ENCODE measurements around the gene CEBPA. TPM values are rescaled to one million over a fixed set of nuclear protein-coding genes. Genes with fewer than 3 reads are reported as not detected.
"Not testable (repeated sequence)": the region's sequence is repeated elsewhere in the genome, so short reads cannot be mapped to it uniquely, and the experiment has no call there.

CEBPA gene
- total RNA-seq, 2 experiments from 2014 or later: 0.10 TPM

DNA sequence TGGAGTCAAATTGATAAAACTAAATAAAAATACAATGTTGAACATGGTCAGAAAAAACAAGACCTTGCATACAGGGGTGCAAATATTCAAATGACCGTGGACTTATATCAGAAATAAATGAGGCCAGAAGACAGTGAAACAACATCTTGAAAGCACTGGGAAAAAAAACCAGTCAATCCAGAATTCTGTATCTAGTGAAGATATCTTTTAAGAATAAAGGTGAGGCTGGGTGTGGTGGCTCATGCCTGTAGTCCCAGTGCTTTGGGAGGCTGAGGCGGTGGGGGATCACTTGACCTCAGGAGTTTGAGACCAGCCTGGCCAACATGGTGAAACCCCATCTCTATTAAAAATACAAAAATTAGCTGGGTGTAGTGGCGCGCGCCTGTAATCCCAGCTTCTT, 15.2 kb upstream of the CEBPA start:
- ChIA-PET POLR2A (no interaction called here), CTCF (no interaction called here)
- Mint-ChIP-seq H3K9me3 (no peaks in the 10 kb centered on the region), H3K27me3 (peaks cover 8% of the 10 kb centered on the region), H3K4me3 (no peak overlapping the region), H3K36me3 (ENCODE audit: low read depth) (no peaks in the 10 kb centered on the region), H3K27ac (no peak overlapping the region), H3K4me1 (no peaks in the 10 kb centered on the region)
- no peak for DNase-seq

DNA sequence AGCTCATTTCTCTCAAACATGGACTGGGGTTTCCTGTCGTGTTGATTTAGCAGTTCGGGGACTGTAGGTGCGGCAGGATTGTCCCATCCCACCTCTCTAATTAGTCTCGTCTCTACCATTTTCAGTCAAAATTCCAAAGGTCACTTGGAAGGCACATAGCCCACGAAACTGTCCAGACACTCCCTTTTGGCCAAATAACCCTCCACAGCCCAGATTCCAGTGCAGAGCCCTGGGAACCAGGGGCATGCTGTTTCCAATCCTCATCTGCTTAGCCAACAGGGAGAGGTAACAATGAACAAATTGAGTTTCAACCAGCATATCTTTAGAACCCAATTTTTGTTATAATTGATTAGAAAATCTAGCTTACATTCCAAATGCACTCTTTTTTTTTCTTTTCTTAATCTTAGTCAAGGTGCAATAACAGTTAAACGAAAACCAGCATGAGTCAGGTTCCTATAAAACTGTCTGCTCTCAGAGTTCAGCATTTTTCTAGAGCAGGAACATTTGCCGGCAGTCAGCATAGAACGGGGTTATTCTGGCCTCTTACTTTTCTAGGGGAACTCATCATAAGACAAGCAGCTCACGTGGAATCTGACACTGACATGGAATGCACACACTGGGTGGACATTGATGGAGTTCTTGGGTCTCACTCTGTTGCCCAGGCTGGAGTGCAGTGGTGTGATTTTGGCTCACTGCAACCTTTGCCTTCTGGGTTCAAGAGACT, 14.4 kb upstream of the CEBPA start:
- ChIA-PET POLR2A (no interaction called here), CTCF (interaction anchor here (0.7 to 1.2 kb wide), 2 partner anchors 117 to 244 kb away, joined by 3 read pairs; no protein-coding TSS in a partner anchor)
- Mint-ChIP-seq H3K27ac (no peak overlapping the region), H3K4me3 (no peak overlapping the region), H3K9me3 (no peaks in the 10 kb centered on the region), H3K36me3 (ENCODE audit: low read depth) (no peaks in the 10 kb centered on the region), H3K4me1 (no peaks in the 10 kb centered on the region), H3K27me3 (peaks cover 8% of the 10 kb centered on the region)
- DNase-seq: no peak

DNA sequence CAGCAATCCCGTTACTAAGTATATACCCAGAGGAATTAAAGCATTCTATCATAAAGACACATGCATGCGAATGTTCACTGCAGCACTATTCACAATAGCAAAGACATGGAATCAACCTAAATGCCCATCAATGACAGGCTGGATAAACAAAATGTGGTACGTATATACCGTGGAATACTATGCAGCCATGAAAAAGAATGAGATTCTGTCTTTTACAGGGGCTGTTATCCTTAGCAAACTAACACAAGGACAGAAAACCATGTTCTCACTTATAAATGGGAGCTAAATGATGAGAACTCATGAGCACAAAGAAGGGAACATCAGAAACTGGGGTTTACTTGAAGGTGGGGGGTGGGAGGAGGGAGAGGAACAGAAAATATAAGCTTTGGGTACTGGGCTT, 10.5 kb upstream of the CEBPA start:
- H3K9me3 Mint-ChIP-seq; H3K4me1 Mint-ChIP-seq; H3K27me3 Mint-ChIP-seq; H3K36me3 Mint-ChIP-seq (ENCODE audit: low read depth); POLR2A ChIA-PET; DNase-seq; H3K4me3 Mint-ChIP-seq; H3K27ac Mint-ChIP-seq: not testable (repeated sequence)
- CTCF ChIA-PET: interaction anchor here (0.6 to 0.7 kb wide), 2 partner anchors 73 to 1715 kb away, joined by 3 read pairs; no protein-coding TSS in a partner anchor

DNA sequence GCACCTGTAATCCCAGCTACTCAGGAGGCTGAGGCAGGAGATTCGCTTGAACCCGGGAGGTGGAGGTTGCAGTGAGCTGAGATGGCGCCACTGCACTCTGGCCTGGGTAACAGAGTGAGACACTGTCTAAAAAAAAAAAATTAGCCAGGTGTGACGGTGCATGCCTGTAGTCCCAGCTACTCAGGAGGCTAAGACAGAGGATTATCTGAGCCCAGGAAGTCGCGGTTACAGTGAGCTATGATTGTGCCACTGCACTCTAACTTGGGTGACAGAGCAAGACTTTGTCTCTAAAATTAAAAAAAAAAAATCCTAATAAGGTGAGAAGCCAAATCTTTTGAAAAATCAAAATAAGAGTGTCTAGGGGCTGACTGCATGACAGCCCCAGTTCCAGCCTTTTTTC, 9.7 kb upstream of the CEBPA start:
- H3K9me3 Mint-ChIP-seq: no peaks in the 10 kb centered on the region
- H3K27ac Mint-ChIP-seq: no peak overlapping the region
- ChIA-PET CTCF (interaction anchor here (0.6 kb wide), 1 partner anchor 64 kb away, joined by 3 read pairs; no protein-coding TSS in a partner anchor), POLR2A (interaction anchor here (0.6 kb wide), 1 partner anchor 72 kb away, joined by 4 read pairs; no protein-coding TSS in a partner anchor)
- DNase-seq: no peak
- no peak overlapping the region for H3K4me3 Mint-ChIP-seq
- H3K4me1 Mint-ChIP-seq: no peaks in the 10 kb centered on the region
- peaks cover 4% of the 10 kb centered on the region for H3K27me3 Mint-ChIP-seq
- no peaks in the 10 kb centered on the region for H3K36me3 Mint-ChIP-seq (ENCODE audit: low read depth)

DNA sequence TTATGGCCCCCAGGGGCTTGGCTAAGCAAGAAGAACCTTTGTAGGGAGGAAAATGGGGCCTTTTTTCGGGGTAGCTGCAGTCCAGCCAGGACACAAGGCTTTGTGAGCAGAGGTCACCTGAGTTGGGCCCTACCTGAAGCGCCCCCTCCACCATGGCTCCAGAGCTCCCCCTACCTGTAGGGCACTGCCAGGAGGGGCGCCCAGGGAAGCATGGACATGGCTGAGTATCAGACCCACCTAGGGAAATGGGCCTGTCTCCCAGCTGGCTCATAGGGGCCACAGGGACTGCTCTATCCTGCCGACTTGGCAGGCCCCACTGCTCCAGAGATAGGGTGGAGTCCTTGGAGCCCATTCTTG, 9.0 kb upstream of the CEBPA start:
- DNase-seq: no peak
- Mint-ChIP-seq H3K27ac (no peak overlapping the region), H3K27me3 (peaks cover 6% of the 10 kb centered on the region)

DNA sequence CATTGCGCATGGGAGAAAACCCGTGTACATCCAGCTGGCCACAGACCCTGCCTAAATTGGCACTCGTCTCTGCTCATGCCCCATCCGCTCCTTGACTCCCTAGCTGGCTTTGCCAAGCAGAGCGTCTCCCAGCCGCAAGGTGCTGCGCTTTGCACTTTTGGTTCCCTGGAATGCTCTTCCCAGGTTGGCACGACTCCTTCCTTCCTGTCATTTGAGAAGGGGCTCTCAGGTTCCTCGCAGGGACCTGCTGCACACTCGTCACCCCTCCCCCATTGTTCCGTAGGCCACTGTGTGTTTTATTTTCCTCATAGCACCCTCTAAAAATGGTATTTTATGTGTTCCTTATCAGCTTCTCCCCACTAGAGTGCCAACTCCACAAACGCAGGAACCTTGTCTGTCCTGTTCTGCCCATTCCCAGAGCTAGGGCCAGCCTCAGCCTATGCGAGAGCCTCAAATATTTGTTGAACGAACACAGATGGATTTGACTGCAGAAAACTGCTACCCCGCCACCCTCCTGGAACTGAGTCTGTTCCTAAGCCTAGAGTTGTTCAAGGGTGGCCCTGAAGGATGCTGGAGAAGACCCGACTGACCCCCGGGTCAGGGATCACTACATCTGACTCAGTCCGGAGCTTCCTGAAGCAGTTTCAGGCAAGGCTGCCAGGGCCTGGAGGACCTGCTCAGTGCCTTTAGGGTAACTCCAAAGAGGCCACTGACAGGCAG, 8.4 kb upstream of the CEBPA start:
- no peak for DNase-seq
- ChIA-PET CTCF (interaction anchor here (1.5 kb wide), 1 partner anchor 15 kb away, joined by 4 read pairs; no protein-coding TSS in a partner anchor), POLR2A (no interaction called here)
- H3K27ac Mint-ChIP-seq: no peak overlapping the region
- peaks cover 11% of the 10 kb centered on the region for H3K27me3 Mint-ChIP-seq
- H3K9me3 Mint-ChIP-seq: no peaks in the 10 kb centered on the region
- H3K4me1 Mint-ChIP-seq: no peaks in the 10 kb centered on the region
- no peaks in the 10 kb centered on the region for H3K36me3 Mint-ChIP-seq (ENCODE audit: low read depth)
- H3K4me3 Mint-ChIP-seq: no peak overlapping the region

More for the DNA sequence above, 9.0 kb upstream of the CEBPA start:
- CTCF ChIA-PET: interaction anchor here (1.5 kb wide), 1 partner anchor 14 kb away, joined by 4 read pairs; no protein-coding TSS in a partner anchor
- Mint-ChIP-seq H3K36me3 (ENCODE audit: low read depth) (no peaks in the 10 kb centered on the region), H3K9me3 (no peaks in the 10 kb centered on the region), H3K4me1 (no peaks in the 10 kb centered on the region), H3K4me3 (no peak overlapping the region)
- POLR2A ChIA-PET: no interaction called here

DNA sequence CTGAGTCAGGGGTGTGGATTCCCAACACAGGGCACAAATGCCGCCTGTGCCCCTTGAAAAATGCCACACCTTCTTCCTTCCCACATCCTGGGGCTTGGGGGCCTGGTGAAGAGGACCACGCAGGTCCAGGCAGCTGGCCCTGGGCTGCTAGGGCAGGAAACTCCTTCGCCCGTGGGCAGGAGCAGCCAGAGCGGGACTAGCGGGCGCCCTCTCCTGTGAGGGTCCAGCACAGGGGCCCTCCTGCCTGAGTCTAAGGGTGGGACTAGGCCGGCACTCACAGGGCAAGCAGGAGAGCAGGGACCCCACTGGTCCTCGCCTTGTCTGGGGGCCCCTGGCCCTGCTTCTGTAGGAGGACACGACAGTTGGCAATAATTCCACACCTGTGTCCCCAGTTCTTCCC, 7.5 kb upstream of the CEBPA start:
- ChIA-PET POLR2A (no interaction called here), CTCF (interaction anchor here (1.5 kb wide), 1 partner anchor 16 kb away, joined by 4 read pairs; no protein-coding TSS in a partner anchor)
- no peak overlapping the region for H3K4me3 Mint-ChIP-seq
- peaks cover 17% of the 10 kb centered on the region for H3K27me3 Mint-ChIP-seq
- no peaks in the 10 kb centered on the region for H3K4me1 Mint-ChIP-seq
- H3K36me3 Mint-ChIP-seq (ENCODE audit: low read depth): no peaks in the 10 kb centered on the region
- no peak overlapping the region for H3K27ac Mint-ChIP-seq
- H3K9me3 Mint-ChIP-seq: no peaks in the 10 kb centered on the region
- DNase-seq: no peak

DNA sequence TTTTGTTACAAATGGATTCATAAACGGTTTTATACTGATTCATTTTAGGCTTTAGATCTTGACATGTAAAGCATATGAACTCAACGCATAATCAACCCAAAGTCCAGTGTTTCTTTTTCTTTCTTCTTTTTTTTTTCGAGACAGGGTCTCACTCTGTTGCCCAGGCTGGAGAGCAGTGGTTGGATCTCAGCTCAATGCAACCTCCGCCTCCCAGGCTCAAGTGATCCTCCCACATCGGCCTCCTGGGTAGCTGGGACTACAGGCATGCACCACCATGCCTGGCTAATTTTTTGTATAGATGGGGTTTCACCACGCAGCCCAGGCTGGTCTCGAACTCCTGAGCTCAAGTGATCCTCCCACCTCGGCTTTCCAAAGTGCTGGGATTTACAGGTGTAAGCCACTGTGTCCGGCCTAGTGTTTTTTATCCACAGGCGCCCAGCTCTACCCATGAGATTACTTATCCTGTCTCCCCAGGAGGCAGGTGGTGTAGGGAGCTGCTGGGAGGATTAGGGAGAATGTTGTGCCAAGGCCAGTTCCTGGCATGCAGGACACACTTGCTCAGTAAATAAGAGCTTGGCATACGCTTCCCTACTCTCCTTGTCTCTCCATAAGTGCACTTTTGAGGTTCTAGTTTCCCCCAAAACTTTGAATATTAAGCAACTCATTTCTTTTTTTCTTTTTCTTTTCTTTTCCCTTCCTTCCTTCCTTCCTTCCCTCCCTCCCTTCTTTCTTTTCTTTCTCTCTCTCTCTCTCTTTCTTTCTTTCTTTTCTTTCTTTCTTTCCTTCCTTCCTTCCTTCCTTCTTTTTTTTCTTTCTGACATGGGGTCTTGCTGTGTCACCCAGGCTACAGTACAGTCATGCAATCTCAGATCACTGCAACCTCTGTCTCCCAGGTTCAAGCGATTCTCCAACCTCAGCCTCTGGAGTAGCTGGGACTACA, 4.8 kb upstream of the CEBPA start:
- H3K27ac Mint-ChIP-seq: no peak overlapping the region
- H3K9me3 Mint-ChIP-seq: no peaks in the 10 kb centered on the region
- ChIA-PET CTCF (interaction anchor here (1.4 kb wide), 1 partner anchor 71 kb away, joined by 4 read pairs; no protein-coding TSS in a partner anchor), POLR2A (no interaction called here)
- no peaks in the 10 kb centered on the region for H3K4me1 Mint-ChIP-seq
- H3K4me3 Mint-ChIP-seq: no peak overlapping the region
- H3K27me3 Mint-ChIP-seq: peaks cover 30% of the 10 kb centered on the region
- H3K36me3 Mint-ChIP-seq (ENCODE audit: low read depth): no peaks in the 10 kb centered on the region
- no peak for DNase-seq

DNA sequence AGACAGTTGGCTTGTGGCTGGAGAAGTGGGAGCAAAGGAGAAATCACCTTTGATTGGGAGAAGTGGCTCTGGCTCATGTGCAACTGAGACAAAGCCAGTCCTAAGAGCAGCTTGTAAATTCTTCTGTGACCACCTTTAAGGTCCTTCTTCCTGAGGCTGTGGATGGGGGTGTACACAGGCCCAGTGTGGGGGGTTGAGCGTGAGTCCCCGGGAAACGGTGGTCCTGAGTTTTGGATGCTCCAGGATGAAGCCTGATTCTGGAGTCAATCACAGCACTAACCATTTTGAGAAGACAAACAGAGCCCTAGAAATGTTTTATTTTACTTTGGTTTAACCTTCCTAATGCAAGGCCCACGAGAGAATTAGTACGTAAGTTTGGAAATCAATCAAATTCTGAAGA, 3.9 kb upstream of the CEBPA start:
- Mint-ChIP-seq H3K4me1 (no peaks in the 10 kb centered on the region), H3K27me3 (peaks cover 33% of the 10 kb centered on the region), H3K4me3 (no peak overlapping the region), H3K27ac (no peak overlapping the region), H3K9me3 (no peaks in the 10 kb centered on the region), H3K36me3 (ENCODE audit: low read depth) (no peaks in the 10 kb centered on the region)
- CTCF ChIA-PET: interaction anchor here (1.4 kb wide), 1 partner anchor 71 kb away, joined by 4 read pairs; no protein-coding TSS in a partner anchor
- POLR2A ChIA-PET: no interaction called here
- no peak for DNase-seq

DNA sequence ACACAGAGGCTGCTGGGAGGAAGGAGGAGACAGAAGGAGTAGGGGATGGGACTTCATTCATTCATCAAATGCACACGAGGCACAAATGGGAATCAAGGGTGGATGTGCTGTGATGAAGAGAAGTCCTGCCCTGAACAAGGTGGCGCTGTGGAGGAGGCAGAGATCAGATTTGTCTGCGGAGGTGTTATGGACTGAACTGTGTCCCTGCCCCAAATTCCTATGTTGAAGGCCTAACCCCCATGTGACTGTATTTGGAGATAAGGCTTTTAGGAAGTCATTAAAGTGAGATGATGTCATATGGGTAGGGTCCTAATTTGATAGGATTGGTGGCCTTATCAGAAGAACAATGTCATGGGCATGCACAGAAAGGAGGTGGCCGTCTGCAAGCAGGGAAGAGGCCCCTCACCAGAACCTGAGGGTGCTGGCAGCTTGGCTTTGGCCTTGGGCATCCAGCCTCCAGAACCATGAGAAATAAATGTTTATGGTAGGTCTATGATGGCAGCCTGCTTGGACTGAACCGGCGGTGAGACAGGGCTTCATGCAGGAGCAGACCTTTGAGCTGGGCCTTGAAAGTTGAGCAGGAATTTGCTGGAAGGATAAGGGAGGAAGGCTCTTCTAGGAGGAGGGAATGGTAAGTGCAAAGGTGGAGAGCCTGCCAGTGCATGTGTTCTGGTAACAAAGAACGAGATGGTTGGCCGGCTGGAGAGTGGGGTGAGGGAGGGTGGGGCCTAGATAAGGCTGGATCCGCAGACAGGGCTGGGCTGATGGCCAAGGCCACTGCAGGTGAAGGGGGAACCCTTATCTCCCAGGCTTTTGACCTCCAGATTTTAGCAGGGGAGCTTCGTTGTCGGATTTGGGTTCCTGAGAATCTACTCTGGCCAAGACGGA, 2.7 kb upstream of the CEBPA start:
- Mint-ChIP-seq H3K9me3 (no peaks in the 10 kb centered on the region), H3K27ac (no peak overlapping the region), H3K27me3 (peaks cover 43% of the 10 kb centered on the region), H3K4me1 (no peaks in the 10 kb centered on the region), H3K4me3 (no peak overlapping the region), H3K36me3 (ENCODE audit: low read depth) (no peaks in the 10 kb centered on the region)
- CTCF ChIA-PET: no interaction called here
- DNase-seq: no peak
- POLR2A ChIA-PET: no interaction called here

DNA sequence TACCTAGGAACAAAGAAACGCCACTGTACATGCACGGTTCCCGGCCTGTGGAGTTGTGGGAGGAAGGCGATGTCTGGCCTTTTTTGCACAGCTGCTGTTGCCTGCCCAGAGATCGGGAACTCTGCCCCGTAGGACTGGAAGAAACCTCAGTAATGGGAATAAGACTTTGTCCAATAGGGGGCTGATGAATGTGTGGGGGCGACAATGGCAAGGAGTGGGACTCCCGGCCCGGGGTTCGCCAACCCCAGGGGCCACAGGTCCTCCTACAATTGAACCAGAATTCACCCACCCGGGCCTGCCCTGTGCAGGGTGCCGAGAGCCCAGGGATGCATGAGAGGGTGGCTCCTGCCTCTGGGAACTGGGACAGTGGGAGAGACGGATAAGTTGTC, 2.0 kb upstream of the CEBPA start:
- Mint-ChIP-seq H3K9me3 (no peaks in the 10 kb centered on the region), H3K27me3 (peaks cover 46% of the 10 kb centered on the region), H3K4me3 (no peak overlapping the region), H3K36me3 (ENCODE audit: low read depth) (no peaks in the 10 kb centered on the region), H3K4me1 (no peaks in the 10 kb centered on the region), H3K27ac (no peak overlapping the region)
- POLR2A ChIA-PET: no interaction called here
- CTCF ChIA-PET: no interaction called here
- no peak for DNase-seq

DNA sequence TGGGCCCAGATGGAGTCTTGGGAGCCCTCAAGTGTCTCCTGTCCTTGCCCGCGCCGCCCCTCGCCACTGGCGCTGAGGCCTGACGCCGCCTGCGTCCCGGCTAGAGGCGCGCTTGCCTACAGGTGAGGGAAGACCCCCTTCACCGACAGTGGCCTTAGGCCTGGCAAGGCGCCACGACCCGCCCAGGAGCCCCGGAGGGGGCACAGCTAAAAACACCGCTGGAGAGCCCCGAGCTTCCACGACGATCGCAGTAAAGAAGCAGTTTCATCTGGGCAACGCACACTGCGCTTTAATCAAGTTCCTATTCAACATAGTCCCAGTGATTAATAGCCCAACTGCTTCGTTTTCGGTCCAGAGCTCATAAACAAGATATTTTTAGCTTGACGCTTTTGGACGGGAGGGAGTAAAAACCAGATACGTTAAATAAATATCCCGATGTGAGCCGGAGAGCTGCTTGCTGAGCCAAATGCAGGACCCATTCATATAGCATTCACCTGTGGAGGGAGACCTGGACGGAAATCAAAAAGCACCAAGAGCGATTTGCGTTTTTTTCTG, 1.5 kb upstream of the CEBPA start:
- no peaks in the 10 kb centered on the region for H3K4me1 Mint-ChIP-seq
- no peaks in the 10 kb centered on the region for H3K36me3 Mint-ChIP-seq (ENCODE audit: low read depth)
- no peak overlapping the region for H3K27ac Mint-ChIP-seq
- H3K4me3 Mint-ChIP-seq: no peak overlapping the region
- peaks cover 51% of the 10 kb centered on the region for H3K27me3 Mint-ChIP-seq
- POLR2A ChIA-PET: no interaction called here
- CTCF ChIA-PET: interaction anchor here (1.1 to 1.3 kb wide), 2 partner anchors 16 to 474 kb away, joined by 3 read pairs; no protein-coding TSS in a partner anchor
- DNase-seq: no peak
- H3K9me3 Mint-ChIP-seq: no peaks in the 10 kb centered on the region

Data from activated CD4-positive, alpha-beta T cell treated with anti-CD3 and anti-CD28 coated beads, Interleukin-2, amount 10 ng/mL, durations not matched to agents 7 days and 5 days (primary cell).